ENCODE measurements around the gene ZNF831.

ZNF831 gene

DNA sequence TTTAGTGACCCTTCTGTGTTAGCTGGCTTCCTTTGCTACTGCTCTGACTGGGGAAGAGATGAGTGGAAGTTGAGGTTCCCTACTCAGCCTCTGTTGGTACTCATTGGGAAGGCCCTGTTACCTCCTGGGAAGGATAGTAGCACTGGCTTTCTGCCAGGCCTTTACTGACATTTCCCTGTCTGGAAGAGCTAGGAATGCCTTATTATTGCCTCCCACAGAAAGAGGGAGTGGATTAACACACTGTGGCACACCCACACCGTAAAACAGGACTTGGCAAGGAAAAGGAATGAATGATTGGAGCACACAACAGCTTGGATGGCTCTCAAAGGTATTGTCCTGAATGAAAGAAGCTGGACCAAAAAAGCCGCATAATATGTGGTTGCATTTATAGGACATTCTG lies 12.2 kb downstream of the ZNF831 start:
- no peaks in the 10 kb centered on the region for H3K4me1 ChIP-seq (ENCODE audit: insufficient read depth, poor library complexity, severe bottlenecking)
- H3K27me3 ChIP-seq (ENCODE audit: insufficient read depth, poor library complexity, severe bottlenecking), result peaks cover 69% of the 10 kb centered on the region
- DNase-seq (ENCODE audit: low spot score) (no peak), ATAC-seq (ENCODE audit: low read depth) (no peak)
- TF ChIP-seq, protein P1, sequence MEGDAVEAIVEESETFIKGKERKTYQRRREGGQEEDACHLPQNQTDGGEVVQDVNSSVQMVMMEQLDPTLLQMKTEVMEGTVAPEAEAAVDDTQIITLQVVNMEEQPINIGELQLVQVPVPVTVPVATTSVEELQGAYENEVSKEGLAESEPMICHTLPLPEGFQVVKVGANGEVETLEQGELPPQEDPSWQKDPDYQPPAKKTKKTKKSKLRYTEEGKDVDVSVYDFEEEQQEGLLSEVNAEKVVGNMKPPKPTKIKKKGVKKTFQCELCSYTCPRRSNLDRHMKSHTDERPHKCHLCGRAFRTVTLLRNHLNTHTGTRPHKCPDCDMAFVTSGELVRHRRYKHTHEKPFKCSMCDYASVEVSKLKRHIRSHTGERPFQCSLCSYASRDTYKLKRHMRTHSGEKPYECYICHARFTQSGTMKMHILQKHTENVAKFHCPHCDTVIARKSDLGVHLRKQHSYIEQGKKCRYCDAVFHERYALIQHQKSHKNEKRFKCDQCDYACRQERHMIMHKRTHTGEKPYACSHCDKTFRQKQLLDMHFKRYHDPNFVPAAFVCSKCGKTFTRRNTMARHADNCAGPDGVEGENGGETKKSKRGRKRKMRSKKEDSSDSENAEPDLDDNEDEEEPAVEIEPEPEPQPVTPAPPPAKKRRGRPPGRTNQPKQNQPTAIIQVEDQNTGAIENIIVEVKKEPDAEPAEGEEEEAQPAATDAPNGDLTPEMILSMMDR (IDR thresholded peaks at IDR 0.05; ENCODE audit: poor library complexity, severe bottlenecking), result no peak
- no peak overlapping the region for H3K4me3 ChIP-seq (ENCODE audit: severe bottlenecking)
- no peaks in the 10 kb centered on the region for H3K9me3 ChIP-seq (ENCODE audit: severe bottlenecking)
- H3K36me3 ChIP-seq (ENCODE audit: low read depth), result no peaks in the 10 kb centered on the region
- H3K27ac ChIP-seq (ENCODE audit: poor library complexity, severe bottlenecking), result no peak overlapping the region

DNA sequence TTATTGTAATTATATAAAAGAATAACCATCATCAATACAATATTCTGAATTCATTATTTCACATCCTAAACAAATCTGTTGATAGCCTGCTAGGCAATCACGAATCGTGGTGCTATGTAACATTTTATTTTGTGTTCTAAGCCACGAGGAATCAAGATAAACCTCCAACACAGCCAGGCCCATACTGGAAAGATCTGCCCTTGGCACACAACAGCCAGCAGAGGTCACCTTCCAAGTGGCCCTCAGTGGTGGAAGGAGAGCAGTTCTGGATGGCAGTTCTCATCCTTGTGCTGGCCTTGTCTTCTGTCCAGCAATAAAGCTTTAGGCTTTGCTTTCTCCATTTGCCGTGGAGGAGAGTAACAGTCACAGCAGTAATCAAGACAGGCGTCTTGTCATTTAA lies 13.2 kb downstream of the ZNF831 start:
- H3K9me3 ChIP-seq (ENCODE audit: severe bottlenecking), result no peaks in the 10 kb centered on the region
- TF ChIP-seq, protein P1 (IDR thresholded peaks at IDR 0.05; ENCODE audit: poor library complexity, severe bottlenecking), result no peak
- H3K27me3 ChIP-seq (ENCODE audit: insufficient read depth, poor library complexity, severe bottlenecking), result peaks cover 64% of the 10 kb centered on the region
- DNase-seq (ENCODE audit: low spot score), result peak; percentile 24
- no peak for ATAC-seq (ENCODE audit: low read depth)
- no peaks in the 10 kb centered on the region for H3K4me1 ChIP-seq (ENCODE audit: insufficient read depth, poor library complexity, severe bottlenecking)
- no peaks in the 10 kb centered on the region for H3K36me3 ChIP-seq (ENCODE audit: low read depth)
- no peak overlapping the region for H3K27ac ChIP-seq (ENCODE audit: poor library complexity, severe bottlenecking)
- no peak overlapping the region for H3K4me3 ChIP-seq (ENCODE audit: severe bottlenecking)

DNA sequence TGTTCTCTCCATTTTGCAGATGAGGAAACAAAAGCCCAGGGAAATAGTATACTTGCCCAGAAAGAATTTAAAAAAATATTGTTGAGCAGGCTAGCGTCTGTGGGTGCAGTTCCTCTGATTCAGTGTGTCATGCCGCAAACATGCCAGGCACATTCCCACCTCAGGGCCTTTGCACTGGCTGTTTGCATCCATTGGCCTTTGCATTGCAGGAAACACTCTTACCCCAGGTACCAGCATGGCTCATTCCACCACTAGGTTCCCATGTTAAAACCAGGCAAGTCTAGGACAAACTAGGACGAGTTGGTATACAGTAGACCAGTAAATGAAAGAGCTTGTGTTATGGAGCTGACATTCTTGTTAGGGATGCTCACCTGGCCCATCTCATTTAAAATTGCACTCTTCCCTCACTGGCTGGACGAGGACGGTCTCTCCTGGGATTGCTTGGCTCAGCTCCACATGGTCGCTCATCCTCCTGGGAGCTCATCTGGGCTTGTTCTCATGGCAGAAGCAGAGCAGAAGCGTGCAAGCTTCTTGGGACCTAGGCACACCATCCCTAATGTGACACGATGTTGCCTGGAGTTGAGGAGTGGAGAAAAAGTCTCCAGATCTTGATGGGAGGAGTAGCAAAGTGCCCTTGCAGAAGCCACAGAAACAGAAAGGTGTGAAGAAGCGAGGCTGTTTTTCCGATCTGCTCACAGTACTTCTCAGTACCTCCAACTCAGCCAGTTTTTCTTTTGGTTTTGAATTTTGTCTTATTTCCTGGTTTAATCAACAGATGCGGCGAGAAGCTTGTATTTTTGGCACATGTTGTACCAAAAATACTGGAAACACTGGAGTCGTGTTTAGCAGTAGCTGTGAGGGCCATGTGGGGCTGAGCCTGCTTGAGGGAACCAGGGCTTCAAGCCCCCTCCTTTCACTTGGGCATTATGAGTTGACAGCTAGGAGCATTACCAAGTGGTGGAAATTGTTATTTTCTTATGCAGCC lies 13.9 kb downstream of the ZNF831 start:
- Histone ChIP-seq H3K4me1 (ENCODE audit: insufficient read depth, poor library complexity, severe bottlenecking) (no peaks in the 10 kb centered on the region), H3K36me3 (ENCODE audit: low read depth) (no peaks in the 10 kb centered on the region), H3K4me3 (ENCODE audit: severe bottlenecking) (no peak overlapping the region), H3K9me3 (ENCODE audit: severe bottlenecking) (no peaks in the 10 kb centered on the region), H3K27me3 (ENCODE audit: insufficient read depth, poor library complexity, severe bottlenecking) (peaks cover 60% of the 10 kb centered on the region), H3K27ac (ENCODE audit: poor library complexity, severe bottlenecking) (no peak overlapping the region)
- DNase-seq (ENCODE audit: low spot score) (peak; percentile 52), ATAC-seq (ENCODE audit: low read depth) (no peak)
- TF ChIP-seq, protein P1 (IDR thresholded peaks at IDR 0.05; ENCODE audit: poor library complexity, severe bottlenecking), result no peak

DNA sequence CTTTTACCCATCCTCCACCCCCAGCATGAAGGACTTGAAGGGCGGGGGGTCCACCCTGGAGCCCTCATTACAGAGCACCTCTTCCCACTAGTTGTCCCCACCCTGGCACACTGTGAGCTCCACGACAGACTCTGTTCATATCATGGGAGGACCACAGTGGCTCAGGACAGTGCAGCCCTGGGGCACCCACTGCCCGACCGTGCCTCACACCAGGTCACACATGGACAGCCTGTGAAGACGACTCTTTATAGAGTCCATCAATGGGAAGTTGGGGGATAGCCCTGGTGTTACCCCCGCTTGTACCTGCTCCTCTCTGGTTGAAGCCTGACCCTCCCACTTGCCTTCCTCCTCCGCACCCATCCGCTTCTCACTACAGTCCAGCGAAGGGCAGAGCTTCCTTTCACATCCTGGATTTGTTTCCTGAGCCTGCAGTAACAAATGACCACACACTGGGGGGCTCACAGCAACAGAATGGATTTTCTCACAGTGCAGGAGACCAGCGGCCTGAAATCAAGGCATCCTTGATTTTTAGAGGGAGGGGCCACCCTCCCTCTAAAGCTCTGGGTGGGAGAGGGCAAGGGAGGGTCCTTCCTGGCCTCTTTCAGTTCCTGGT lies 15.5 kb downstream of the ZNF831 start:
- Histone ChIP-seq H3K4me1 (ENCODE audit: insufficient read depth, poor library complexity, severe bottlenecking) (no peaks in the 10 kb centered on the region), H3K36me3 (ENCODE audit: low read depth) (no peaks in the 10 kb centered on the region), H3K4me3 (ENCODE audit: severe bottlenecking) (no peak overlapping the region), H3K27me3 (ENCODE audit: insufficient read depth, poor library complexity, severe bottlenecking) (peaks cover 46% of the 10 kb centered on the region), H3K9me3 (ENCODE audit: severe bottlenecking) (no peaks in the 10 kb centered on the region), H3K27ac (ENCODE audit: poor library complexity, severe bottlenecking) (no peak overlapping the region)
- TF ChIP-seq, protein P1 (IDR thresholded peaks at IDR 0.05; ENCODE audit: poor library complexity, severe bottlenecking), result no peak
- no peak for DNase-seq (ENCODE audit: low spot score)
- ATAC-seq (ENCODE audit: low read depth), result 0 out of 3 replicates have a peak, but pooled peaks have one; percentile 15
